NCI-H2227 (cell line): Measurements from ENCODE around the gene GCM1.
A peak's percentile ranks its signal among the peaks of the same experiment; 100 is the strongest.
"Not testable (repeated sequence)": the region's sequence is repeated elsewhere in the genome, so short reads cannot be mapped to it uniquely, and the experiment has no call there.

Experiments used
- DNase-seq: peaks from one replicate; lab custom pipeline; 2025; ENCODE audit not compliant: unreplicated experiment; lab: John Stamatoyannopoulos, UW

The GCM1 gene

DNA sequence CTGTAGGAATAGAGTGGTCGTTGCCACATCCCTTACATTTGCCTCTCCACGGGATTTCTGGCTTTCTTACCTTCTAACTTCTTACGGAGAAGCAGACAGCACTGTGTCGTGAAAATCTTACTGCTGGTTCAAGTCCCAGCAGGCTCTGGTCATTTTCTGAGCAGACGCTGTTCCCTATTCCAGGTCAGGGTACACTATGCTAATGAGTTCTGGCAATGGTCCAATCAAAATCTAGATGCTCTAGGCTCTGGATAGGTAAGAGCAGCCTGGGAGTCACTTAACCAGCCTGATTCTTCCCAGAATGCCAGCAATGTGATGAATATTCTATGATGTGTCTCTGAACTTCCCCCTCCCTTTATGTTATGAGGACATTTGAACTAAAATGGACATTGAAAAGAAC is at the start of gene GCM1:
GCM1 (minus strand) TSS at position 158 of the 400 bp plus-strand sequence. CDS start 3,209 bp downstream, outside the sequence.
- DNase-seq, result no peak

- DNase-seq, result no peak
Observed at GRCh38 chr6:53197553-53197952, 48.9 kb upstream of the GCM1 start.

- no peak for DNase-seq
Observed at GRCh38 chr6:53195048-53195447, 46.4 kb upstream of the GCM1 start.

- DNase-seq, result peak; percentile 12
Observed at GRCh38 chr6:53192682-53193188, 44.1 kb upstream of the GCM1 start.

GRCh38 chr6:53189554-53189953 is 40.9 kb upstream of the GCM1 start:
- no peak for DNase-seq

DNA sequence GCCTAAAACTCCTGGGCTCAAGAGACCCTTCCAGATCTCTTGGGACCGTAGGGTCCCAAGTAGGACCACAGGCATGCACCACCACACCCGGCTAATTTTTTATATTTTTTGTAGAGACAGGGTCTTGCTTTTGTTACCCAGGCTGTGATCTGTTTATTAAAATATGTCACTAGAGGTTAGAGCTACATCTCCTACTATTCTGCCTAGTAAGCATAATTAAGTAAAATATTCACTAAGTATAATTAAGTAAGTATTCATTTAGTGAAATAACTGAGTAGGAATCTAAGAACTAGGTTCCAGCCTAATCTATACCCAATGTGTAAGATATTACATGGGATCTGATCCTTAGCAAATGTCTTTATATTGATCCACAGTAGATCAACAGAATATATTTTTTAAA is 40.2 kb upstream of the GCM1 start:
- no peak for DNase-seq

GRCh38 chr6:53180678-53181077 is 32.0 kb upstream of the GCM1 start:
- DNase-seq, result no peak

GRCh38 chr6:53179961-53180651 is 31.5 kb upstream of the GCM1 start:
- peak; percentile 44 for DNase-seq

GRCh38 chr6:53178837-53179432 is 30.3 kb upstream of the GCM1 start:
- DNase-seq, result no peak

DNA sequence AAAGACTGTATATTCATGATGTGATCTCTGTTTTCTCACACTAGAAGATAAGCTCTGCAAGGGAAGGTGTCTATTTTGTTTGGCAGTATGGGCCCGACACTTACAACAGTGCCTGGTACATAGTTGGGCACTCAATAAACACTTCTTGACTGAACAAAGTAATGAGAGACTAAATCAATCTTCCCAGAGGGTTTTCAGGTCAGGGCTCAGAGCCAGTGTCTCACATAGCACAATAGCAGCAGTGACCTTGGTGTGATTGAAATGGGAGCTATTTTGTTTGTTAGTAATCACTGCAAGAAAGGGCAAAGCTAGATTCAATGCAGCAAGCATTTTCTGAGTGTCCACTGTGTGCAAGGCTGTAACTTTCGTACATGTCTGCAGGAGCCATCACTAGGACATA is 26.4 kb upstream of the GCM1 start:
- no peak for DNase-seq

- DNase-seq, result no peak
Observed at GRCh38 chr6:53172468-53172803, 23.8 kb upstream of the GCM1 start.

DNA sequence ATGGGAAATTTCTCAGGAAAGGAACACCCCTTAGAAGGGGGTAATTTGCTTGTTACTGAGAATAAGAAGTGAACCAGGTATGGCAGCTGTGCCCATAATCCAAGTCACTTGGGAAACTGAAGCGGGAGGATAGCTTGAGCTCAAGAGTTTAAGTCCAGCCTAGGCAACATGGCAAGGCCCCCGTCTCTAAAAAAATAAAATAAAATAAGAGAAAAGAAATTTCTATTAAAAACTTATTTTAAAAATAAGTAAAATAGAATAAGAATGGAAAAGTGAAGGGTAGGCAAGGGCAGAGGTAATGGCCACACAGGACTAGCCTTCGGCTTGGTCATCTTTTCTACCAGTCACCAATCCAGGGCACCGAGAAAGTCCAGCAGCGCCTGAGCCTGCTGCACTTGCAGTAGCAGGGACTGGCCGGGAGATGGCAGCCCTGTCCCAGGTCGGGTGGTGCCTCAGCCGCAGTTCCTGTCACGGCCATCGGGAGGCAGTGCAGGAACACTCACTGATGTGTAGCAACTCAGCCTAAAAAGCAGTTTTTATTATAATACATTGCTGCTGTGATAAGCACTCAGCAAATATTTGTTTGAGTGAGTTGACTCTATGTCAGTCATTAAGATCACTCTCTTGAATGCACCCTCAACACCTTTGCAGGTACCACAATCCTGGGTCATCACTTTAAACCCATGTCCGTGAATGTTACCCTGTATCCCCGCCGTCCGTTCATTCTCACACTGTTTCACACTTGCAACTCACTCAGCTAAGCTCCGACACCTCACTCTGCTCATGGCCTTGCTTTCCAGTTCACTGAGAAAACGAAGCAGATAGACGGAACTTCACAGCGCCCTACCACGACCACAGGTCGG is 23.2 kb upstream of the GCM1 start:
- peak; percentile 85 for DNase-seq

GRCh38 chr6:53168516-53169267 is 20.1 kb upstream of the GCM1 start:
- no peak for DNase-seq

GRCh38 chr6:53165293-53165692 is 16.7 kb upstream of the GCM1 start:
- DNase-seq, result no peak

DNA sequence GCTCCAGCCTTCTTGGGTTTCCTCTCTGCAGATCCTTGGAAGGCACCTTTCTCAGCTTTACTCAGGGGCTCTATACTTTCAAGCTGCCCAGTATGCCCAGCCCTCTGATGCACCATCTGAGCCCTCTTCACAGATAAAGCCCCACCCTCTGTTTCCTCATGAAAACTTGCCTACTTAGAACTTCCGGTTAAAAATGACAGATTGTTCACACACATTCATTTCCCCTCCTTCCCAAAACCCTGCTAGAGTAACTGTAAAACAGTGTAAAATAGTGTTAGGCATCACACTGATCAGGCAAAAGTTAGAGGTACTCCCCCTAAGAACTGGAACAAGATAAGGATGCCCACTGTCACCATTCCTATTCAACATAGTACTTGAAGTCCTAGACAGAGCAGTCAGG is 14.0 kb upstream of the GCM1 start:
- no peak for DNase-seq

DNA sequence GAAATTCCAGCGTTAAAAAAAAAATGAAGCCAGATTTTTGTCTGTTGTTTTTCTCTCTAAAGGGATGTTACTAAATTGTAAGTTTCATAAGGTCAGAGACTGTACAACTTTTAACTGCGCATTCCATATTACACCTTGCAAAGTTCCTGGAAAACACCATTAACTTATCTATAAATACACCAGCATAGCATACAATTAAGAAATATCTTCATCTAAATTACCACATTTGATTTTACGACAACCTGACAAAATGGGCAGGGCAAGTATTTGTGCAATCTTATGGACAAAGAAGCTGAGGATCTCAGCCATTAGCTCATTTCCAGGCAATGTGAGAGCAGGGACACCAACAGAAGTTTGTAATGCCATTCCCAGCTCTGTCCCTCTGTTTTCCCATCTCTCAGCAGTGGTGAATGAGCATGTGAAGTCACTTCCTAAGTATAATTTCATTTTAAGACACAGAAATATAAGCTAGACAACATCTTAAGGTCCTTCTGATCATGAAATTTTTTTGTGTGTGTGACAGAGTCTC is 12.9 kb upstream of the GCM1 start:
- DNase-seq, result no peak

DNA sequence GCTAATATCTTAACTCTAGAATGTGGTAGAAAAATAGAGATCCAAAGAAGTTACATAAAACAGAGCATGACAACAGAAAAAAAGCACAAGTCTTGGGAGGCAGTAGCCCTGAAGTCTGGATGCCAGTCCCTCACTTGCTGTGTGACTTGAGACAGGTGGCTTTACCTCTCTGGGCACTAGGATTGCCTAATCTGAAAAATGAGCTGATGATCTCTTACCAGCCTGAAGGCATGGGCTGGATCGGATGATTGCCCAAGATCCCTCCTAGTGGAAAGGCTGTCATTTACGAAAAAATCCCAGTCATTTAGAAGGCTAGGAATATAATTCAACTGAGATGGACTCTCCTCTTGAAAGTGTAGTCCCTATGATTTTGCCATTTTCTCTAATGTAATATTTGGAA is 10.9 kb upstream of the GCM1 start:
- peak; percentile 2 for DNase-seq

GRCh38 chr6:53158076-53158475 is 9.4 kb upstream of the GCM1 start:
- DNase-seq, result not testable (repeated sequence)

DNA sequence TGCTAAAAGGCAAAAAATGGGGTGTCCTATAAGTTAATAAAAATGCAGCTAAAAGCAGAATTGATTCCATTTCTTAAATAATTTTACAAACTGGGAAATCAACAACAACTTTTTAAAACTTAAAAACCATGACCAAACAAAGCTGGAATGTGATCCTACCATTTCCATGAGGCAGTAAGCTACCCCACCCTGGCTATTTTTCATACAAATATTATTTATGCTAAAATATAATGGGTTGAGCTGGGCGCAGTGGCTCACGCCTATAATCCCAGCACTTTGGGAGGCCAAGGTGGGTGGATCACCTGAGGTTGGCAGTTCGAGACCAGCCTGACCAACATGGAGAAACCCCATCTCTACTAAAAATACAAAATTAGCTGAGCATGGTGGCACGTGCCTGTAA is 6.6 kb upstream of the GCM1 start:
- not testable (repeated sequence) for DNase-seq

DNA sequence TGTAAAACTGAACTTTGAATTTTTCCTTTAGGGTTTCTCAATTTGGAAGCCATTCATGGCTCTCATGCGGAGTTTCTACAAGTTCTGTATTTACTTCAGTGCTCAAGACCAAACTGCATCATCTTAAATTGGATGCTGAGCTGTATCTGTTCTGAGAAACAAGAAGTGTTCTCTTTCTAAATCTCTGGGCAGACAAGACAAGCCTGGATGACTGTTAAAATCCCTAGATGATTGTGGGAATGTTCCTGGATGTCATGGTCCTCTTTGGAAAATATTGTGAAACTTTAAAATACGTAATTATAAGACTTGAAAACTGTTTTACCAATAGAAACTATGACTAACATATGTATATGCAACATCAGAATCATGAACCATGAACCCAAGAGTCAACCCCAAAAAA is 6.2 kb upstream of the GCM1 start:
- DNase-seq, result no peak

- no peak for DNase-seq
Observed at GRCh38 chr6:53154071-53154470, 5.4 kb upstream of the GCM1 start.
